GM12878 (cell line): ENCODE measurements around the gene TMSB4X. TPM values are rescaled to one million over a fixed set of nuclear protein-coding genes. Genes with fewer than 3 reads are reported as not detected.
A peak's percentile ranks its signal among the peaks of the same experiment; 100 is the strongest.

Experiments used
- BRCA1 ChIP-seq: IDR thresholded peaks from 2 replicates; pipeline ENCODE4 v1.6.1; 2011; ENCODE audit warnings: low read depth, low read length, improper control_type of control experiment
- MYB ChIP-seq: fragments of 150-350 bp; IDR thresholded peaks from 2 replicates; pipeline ENCODE4 v1.6.1; 2014; ENCODE audit warnings: mild to moderate bottlenecking, low read depth, low read length, borderline replicate concordance
- NFIC ChIP-seq: IDR thresholded peaks from 2 replicates; pipeline ENCODE4 v1.6.1; 2012; ENCODE audit warnings: low read depth, mild to moderate bottlenecking, inconsistent platforms, low read length, moderate library complexity
- SMAD5 ChIP-seq: IDR thresholded peaks from 2 replicates; pipeline ENCODE4 v1.6.1; 2016; ENCODE audit warnings: antibody characterized with exemption, low read depth
- STAT1 ChIP-seq: fragments of 450-650 bp; conservative IDR thresholded peaks from 2 replicates; pipeline ENCODE4 v1.6.1; 2014; ENCODE audit warnings: antibody characterized with exemption, mild to moderate bottlenecking
- polyA plus RNA-seq, 11 experiments: library from polyadenylated mRNA; depleted of rRNA in 4 of 11; unstranded in 6 of 11; stranded (reverse) in 5 of 11; fragments of >200 nt; fragmentation: Nextera tagmentation in 4 of 11; fragmentation: Illumina TruSeq in 1 of 11; extraction: Ambion mirVana in 4 of 11; extraction: Trizol in 1 of 11; gene quantifications; 1 replicate in 1 of 11; 2 replicates in 10 of 11; pipeline versions ENCODE4 v1.2.1 to v1.2.3, GENCODE V29; 2011 to 2016; ENCODE audit warnings: inconsistent platforms in 2 of 11, missing spikeins in 2 of 11, low read depth in 1 of 11
- total RNA-seq, 4 experiments: library from RNA; depleted of rRNA in 3 of 4; stranded (reverse); fragments of >200 nt in 3 of 4; fragmentation: Illumina TruSeq in 1 of 4; extraction: Trizol in 1 of 4; gene quantifications; 2 replicates each; pipeline versions ENCODE4 v1.2.1 to v1.2.3, GENCODE V29; 2013 to 2021
- TF ChIP-seq, protein P1 (sequence below): fragments of 450-650 bp; formaldehyde crosslinking; IDR thresholded peaks from 2 replicates; pipeline ENCODE4 v1.4.0; 2020; ENCODE audit warnings: mild to moderate bottlenecking, moderate library complexity
- TF ChIP-seq, protein P2 (sequence below): fragments of 450-650 bp; IDR thresholded peaks from 2 replicates; pipeline ENCODE4 v1.6.1; 2017; ENCODE audit warnings: mild to moderate bottlenecking, moderate library complexity

TMSB4X gene
- total and polyA plus RNA-seq, 10 of the 15 experiments (the other 5 are each of a cell fraction or from before 2014, with no cell fraction given), result 13,924 to 37,234 (median 23,705) TPM

DNA sequence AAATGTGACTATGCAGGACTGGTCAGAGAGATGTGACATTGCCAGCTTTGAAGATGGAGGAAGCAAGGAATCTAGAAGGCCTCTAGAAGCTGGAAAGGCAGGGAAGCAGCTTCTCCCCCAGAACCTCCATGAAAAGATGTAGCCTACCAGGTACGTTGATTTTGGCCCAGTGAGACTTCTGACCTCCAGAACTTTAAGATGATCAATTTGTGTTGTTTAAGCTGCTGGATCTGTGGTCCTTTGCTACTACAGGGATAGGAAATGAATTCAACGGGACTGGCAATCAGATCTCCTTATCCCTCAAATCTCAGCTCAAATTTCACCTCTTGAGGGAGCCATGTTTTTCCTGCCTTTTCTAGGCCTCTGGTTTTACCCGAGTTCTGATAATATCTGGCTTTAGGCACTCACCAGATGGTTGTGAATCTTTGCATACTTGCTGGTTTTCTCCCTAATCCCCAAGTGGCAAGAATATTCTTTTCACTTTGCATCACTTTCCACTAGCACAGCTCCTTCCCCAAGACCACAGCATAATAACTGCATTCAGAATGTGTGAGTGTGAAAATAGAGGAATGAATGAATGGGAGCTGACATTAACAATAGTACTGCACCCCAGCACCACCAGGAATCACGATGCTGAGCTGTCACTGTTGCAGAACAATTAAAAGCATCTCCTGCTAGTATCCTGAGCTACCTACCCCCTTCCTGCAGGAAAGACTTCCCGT, 25.5 kb upstream of the TMSB4X start (continued):
- TF ChIP-seq, protein P1, sequence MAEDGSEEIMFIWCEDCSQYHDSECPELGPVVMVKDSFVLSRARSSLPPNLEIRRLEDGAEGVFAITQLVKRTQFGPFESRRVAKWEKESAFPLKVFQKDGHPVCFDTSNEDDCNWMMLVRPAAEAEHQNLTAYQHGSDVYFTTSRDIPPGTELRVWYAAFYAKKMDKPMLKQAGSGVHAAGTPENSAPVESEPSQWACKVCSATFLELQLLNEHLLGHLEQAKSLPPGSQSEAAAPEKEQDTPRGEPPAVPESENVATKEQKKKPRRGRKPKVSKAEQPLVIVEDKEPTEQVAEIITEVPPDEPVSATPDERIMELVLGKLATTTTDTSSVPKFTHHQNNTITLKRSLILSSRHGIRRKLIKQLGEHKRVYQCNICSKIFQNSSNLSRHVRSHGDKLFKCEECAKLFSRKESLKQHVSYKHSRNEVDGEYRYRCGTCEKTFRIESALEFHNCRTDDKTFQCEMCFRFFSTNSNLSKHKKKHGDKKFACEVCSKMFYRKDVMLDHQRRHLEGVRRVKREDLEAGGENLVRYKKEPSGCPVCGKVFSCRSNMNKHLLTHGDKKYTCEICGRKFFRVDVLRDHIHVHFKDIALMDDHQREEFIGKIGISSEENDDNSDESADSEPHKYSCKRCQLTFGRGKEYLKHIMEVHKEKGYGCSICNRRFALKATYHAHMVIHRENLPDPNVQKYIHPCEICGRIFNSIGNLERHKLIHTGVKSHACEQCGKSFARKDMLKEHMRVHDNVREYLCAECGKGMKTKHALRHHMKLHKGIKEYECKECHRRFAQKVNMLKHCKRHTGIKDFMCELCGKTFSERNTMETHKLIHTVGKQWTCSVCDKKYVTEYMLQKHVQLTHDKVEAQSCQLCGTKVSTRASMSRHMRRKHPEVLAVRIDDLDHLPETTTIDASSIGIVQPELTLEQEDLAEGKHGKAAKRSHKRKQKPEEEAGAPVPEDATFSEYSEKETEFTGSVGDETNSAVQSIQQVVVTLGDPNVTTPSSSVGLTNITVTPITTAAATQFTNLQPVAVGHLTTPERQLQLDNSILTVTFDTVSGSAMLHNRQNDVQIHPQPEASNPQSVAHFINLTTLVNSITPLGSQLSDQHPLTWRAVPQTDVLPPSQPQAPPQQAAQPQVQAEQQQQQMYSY (CRISPR knock-in tag), result 0 out of 2 replicates have a peak, but pooled peaks have one; percentile 15
- TF ChIP-seq STAT1, result no peak
- TF ChIP-seq MYB, result no peak
- no peak for TF ChIP-seq NFIC
- TF ChIP-seq, protein P2, sequence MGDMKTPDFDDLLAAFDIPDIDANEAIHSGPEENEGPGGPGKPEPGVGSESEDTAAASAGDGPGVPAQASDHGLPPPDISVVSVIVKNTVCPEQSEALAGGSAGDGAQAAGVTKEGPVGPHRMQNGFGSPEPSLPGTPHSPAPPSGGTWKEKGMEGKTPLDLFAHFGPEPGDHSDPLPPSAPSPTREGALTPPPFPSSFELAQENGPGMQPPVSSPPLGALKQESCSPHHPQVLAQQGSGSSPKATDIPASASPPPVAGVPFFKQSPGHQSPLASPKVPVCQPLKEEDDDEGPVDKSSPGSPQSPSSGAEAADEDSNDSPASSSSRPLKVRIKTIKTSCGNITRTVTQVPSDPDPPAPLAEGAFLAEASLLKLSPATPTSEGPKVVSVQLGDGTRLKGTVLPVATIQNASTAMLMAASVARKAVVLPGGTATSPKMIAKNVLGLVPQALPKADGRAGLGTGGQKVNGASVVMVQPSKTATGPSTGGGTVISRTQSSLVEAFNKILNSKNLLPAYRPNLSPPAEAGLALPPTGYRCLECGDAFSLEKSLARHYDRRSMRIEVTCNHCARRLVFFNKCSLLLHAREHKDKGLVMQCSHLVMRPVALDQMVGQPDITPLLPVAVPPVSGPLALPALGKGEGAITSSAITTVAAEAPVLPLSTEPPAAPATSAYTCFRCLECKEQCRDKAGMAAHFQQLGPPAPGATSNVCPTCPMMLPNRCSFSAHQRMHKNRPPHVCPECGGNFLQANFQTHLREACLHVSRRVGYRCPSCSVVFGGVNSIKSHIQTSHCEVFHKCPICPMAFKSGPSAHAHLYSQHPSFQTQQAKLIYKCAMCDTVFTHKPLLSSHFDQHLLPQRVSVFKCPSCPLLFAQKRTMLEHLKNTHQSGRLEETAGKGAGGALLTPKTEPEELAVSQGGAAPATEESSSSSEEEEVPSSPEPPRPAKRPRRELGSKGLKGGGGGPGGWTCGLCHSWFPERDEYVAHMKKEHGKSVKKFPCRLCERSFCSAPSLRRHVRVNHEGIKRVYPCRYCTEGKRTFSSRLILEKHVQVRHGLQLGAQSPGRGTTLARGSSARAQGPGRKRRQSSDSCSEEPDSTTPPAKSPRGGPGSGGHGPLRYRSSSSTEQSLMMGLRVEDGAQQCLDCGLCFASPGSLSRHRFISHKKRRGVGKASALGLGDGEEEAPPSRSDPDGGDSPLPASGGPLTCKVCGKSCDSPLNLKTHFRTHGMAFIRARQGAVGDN, result peak; percentile 67; the same call in 1 of the 2 replicates
- no peak for TF ChIP-seq SMAD5
- no peak for TF ChIP-seq BRCA1
